DOHH2 (cell line): ENCODE results near the gene GPR152.

ENCODE experiments used
- H3F3A ChIP-seq: fragments of 200-600 bp; sonication (generic), shearing (Covaris generic); 2 replicates; pipeline ENCODE4 v1.6.0; 2016; ENCODE audit warnings: antibody characterized with exemption, mild to moderate bottlenecking; ENCODE audit not compliant: control insufficient read depth, insufficient read depth
- H3K27ac ChIP-seq: fragments of 200-600 bp; sonication (generic); 2 replicates; pipeline ENCODE4 v1.5.1; 2014; ENCODE audit warnings: low read depth, mild to moderate bottlenecking, low read length, moderate library complexity
- H3K27me3 ChIP-seq: fragments of 200-600 bp; sonication (generic); 2 replicates; pipeline ENCODE4 v1.6.1; 2014; ENCODE audit warnings: mild to moderate bottlenecking, low read length, mixed read lengths; ENCODE audit not compliant: control insufficient read depth
- H3K36me3 ChIP-seq: fragments of 200-600 bp; sonication (generic); 2 replicates; pipeline ENCODE4 v1.6.1; 2014; ENCODE audit warnings: mild to moderate bottlenecking, low read length, moderate library complexity, mixed read lengths; ENCODE audit not compliant: control insufficient read depth
- H3K4me1 ChIP-seq: fragments of 200-600 bp; sonication (generic); 2 replicates; pipeline ENCODE4 v1.6.1; 2014; ENCODE audit warnings: mild to moderate bottlenecking, low read length, mixed read lengths; ENCODE audit not compliant: control insufficient read depth
- H3K4me2 ChIP-seq: fragments of 200-600 bp; sonication (generic); 2 replicates; pipeline ENCODE4 v1.6.0; 2014; ENCODE audit warnings: mild to moderate bottlenecking, low read length, moderate library complexity
- H3K4me3 ChIP-seq: fragments of 200-600 bp; sonication (generic); 2 replicates; pipeline ENCODE4 v1.5.1; 2014; ENCODE audit warnings: mild to moderate bottlenecking, low read length, mixed read lengths
- H3K79me2 ChIP-seq: fragments of 200-600 bp; sonication (generic); 2 replicates; pipeline ENCODE4 v1.6.1; 2014; ENCODE audit warnings: mild to moderate bottlenecking, low read length, mixed read lengths; ENCODE audit not compliant: control insufficient read depth
- H3K9me2 ChIP-seq: fragments of 200-600 bp; sonication (generic); replicated peaks from 2 replicates; pipeline ENCODE4 v1.6.1; 2014; ENCODE audit warnings: mild to moderate bottlenecking, low read length, mixed read lengths; ENCODE audit not compliant: control insufficient read depth
- H3K9me3 ChIP-seq: fragments of 200-600 bp; sonication (generic); 2 replicates; pipeline ENCODE4 v1.6.1; 2014; ENCODE audit warnings: antibody characterized with exemption, low read length, mixed read lengths; ENCODE audit not compliant: control insufficient read depth, insufficient read depth
- H4K20me1 ChIP-seq: fragments of 200-600 bp; sonication (generic); 2 replicates; pipeline ENCODE4 v1.6.0; 2014; ENCODE audit warnings: low read depth, mild to moderate bottlenecking, antibody characterized with exemption, low read length, moderate library complexity; ENCODE audit not compliant: control insufficient read depth, insufficient read depth
- CTCF ChIP-seq: fragments of 200-600 bp; sonication (generic); IDR thresholded peaks from one replicate; pipeline ENCODE4 v1.5.1; 2014; ENCODE audit warnings: antibody characterized with exemption, mild to moderate bottlenecking, low read depth, low read length; ENCODE audit not compliant: poor library complexity, severe bottlenecking
- EZH2phosphoT487 ChIP-seq: fragments of 200-600 bp; sonication (generic); IDR thresholded peaks from 2 replicates; pipeline ENCODE4 v1.6.1; 2017; ENCODE audit warnings: borderline replicate concordance, mild to moderate bottlenecking, antibody characterized with exemption, low read length, moderate library complexity, mixed read lengths

GPR152 gene

GRCh38 chr11:67423891-67424613, 28.5 kb downstream of the GPR152 start:
- no peaks in the 10 kb centered on the region for H3K36me3 ChIP-seq
- H3K4me3 ChIP-seq, result no peak overlapping the region
- H3K27ac ChIP-seq, result no peak overlapping the region
- no peaks in the 10 kb centered on the region for H3K9me2 ChIP-seq
- no peaks in the 10 kb centered on the region for H3K9me3 ChIP-seq
- H3K4me2 ChIP-seq, result no peak overlapping the region
- H3K79me2 ChIP-seq, result peaks cover 7% of the 10 kb centered on the region
- TF ChIP-seq CTCF (no peak), EZH2phosphoT487 (no peak)
- no peaks in the 10 kb centered on the region for H3F3A ChIP-seq
- no peaks in the 10 kb centered on the region for H3K27me3 ChIP-seq
- peaks cover 31% of the 10 kb centered on the region for H3K4me1 ChIP-seq
- no peaks in the 10 kb centered on the region for H4K20me1 ChIP-seq

GRCh38 chr11:67423466-67423865, 29.1 kb downstream of the GPR152 start:
- Histone ChIP-seq H3K4me2 (no peak overlapping the region), H3K79me2 (peaks cover 2% of the 10 kb centered on the region), H3K9me3 (no peaks in the 10 kb centered on the region), H3K27ac (no peak overlapping the region), H3K4me1 (peaks cover 35% of the 10 kb centered on the region), H3K27me3 (no peaks in the 10 kb centered on the region), H3F3A (no peaks in the 10 kb centered on the region), H3K4me3 (no peak overlapping the region), H4K20me1 (no peaks in the 10 kb centered on the region), H3K36me3 (no peaks in the 10 kb centered on the region), H3K9me2 (no peaks in the 10 kb centered on the region)
- TF ChIP-seq EZH2phosphoT487 (no peak), CTCF (no peak)

GRCh38 chr11:67422891-67423290, 29.6 kb downstream of the GPR152 start:
- H3K9me3 ChIP-seq, result no peaks in the 10 kb centered on the region
- no peaks in the 10 kb centered on the region for H3K27me3 ChIP-seq
- no peaks in the 10 kb centered on the region for H3K79me2 ChIP-seq
- H3K36me3 ChIP-seq, result no peaks in the 10 kb centered on the region
- no peak overlapping the region for H3K4me2 ChIP-seq
- H3F3A ChIP-seq, result peaks cover 2% of the 10 kb centered on the region; the same call in 1 of the 2 replicates
- no peak overlapping the region for H3K27ac ChIP-seq
- H3K4me3 ChIP-seq, result no peak overlapping the region
- H3K4me1 ChIP-seq, result peaks cover 40% of the 10 kb centered on the region
- H4K20me1 ChIP-seq, result no peaks in the 10 kb centered on the region
- no peaks in the 10 kb centered on the region for H3K9me2 ChIP-seq
- TF ChIP-seq EZH2phosphoT487 (no peak), CTCF (no peak)
